Suprapubic skin (tissue), 4 donors: ENCODE measurements around the gene DENND4C. TPM values are rescaled to one million over a fixed set of nuclear protein-coding genes. Genes with fewer than 3 reads are reported as not detected.

Experiments used
- DNase-seq, 2 donors: peaks; one replicate each; pipeline ENCODE4 v3.0.0-alpha.2; 2019; ENCODE audit warnings: low spot score in 2 of 2
- H3K27ac ChIP-seq: fragments of 200-600 bp; sonication (generic); one replicate; pipeline ENCODE4 v1.5.1; 2019
- H3K27me3 ChIP-seq: fragments of 200-600 bp; sonication (generic); one replicate; pipeline ENCODE4 v1.5.1; 2019
- H3K36me3 ChIP-seq: fragments of 200-600 bp; sonication (generic); one replicate; pipeline ENCODE4 v1.5.1; 2019
- H3K4me1 ChIP-seq: fragments of 200-600 bp; sonication (generic); one replicate; pipeline ENCODE4 v1.5.1; 2019
- H3K4me3 ChIP-seq: fragments of 200-600 bp; sonication (generic); one replicate; pipeline ENCODE4 v1.5.1; 2019; ENCODE audit warnings: mild to moderate bottlenecking
- H3K9me3 ChIP-seq: fragments of 200-600 bp; sonication (generic); one replicate; pipeline ENCODE4 v1.5.1; 2019
- EP300 ChIP-seq: sonication (generic); formaldehyde crosslinking; IDR thresholded peaks from one replicate; pipeline ENCODE4 v1.6.1; 2017; ENCODE audit warnings: antibody characterized with exemption
- POLR2A ChIP-seq, 2 donors: fragments of 450-650 bp; IDR thresholded peaks; one replicate each; pipeline ENCODE4 v1.6.1; 2017; ENCODE audit warnings: antibody characterized with exemption in 2 of 2, mild to moderate bottlenecking in 2 of 2, moderate library complexity in 2 of 2
- POLR2AphosphoS5 ChIP-seq, 3 donors: sonication (generic); formaldehyde crosslinking; IDR thresholded peaks; one replicate each; pipeline ENCODE4 v1.6.1; 2017; ENCODE audit warnings: antibody characterized with exemption in 3 of 3
- WGBS: methylation state at CpG from one replicate; pipeline ENCODE4 v1.1.5; 2018; 5-methylcytosine and 5-hydroxymethylcytosine counted together
- total RNA-seq, 4 donors: library from RNA; depleted of rRNA; stranded (reverse); fragments of >200 nt; gene quantifications; one replicate each; pipeline ENCODE4 v1.1.0, GENCODE V29; 2016
- TF ChIP-seq, protein P1 (sequence below), 2 donors: fragments of 200-600 bp in 1 of 2; fragments of 450-650 bp in 1 of 2; sonication (generic) in 1 of 2; IDR thresholded peaks; one replicate each; pipeline ENCODE4 v1.5.1; 2016 to 2019; ENCODE audit warnings: antibody characterized with exemption in 2 of 2, mild to moderate bottlenecking in 1 of 2, moderate library complexity in 1 of 2

Gene DENND4C
- total RNA-seq, 4 donors from 2014 or later = 69.0 to 211 (median 94.8) TPM

- 100% methylated on average over 1 of the region's 1 CpG for WGBS
- Histone ChIP-seq H3K4me3 (no peak overlapping the region), H3K36me3 (no peaks in the 10 kb centered on the region), H3K27me3 (no peaks in the 10 kb centered on the region), H3K4me1 (peaks cover 8% of the 10 kb centered on the region), H3K27ac (no peak overlapping the region), H3K9me3 (no peaks in the 10 kb centered on the region)
- DNase-seq = peak in 1 of 2 donors; percentile 9
- TF ChIP-seq EP300 = no peak
- TF ChIP-seq POLR2A (IDR thresholded peaks at IDR 0.05) = no peak
- TF ChIP-seq, protein P1, sequence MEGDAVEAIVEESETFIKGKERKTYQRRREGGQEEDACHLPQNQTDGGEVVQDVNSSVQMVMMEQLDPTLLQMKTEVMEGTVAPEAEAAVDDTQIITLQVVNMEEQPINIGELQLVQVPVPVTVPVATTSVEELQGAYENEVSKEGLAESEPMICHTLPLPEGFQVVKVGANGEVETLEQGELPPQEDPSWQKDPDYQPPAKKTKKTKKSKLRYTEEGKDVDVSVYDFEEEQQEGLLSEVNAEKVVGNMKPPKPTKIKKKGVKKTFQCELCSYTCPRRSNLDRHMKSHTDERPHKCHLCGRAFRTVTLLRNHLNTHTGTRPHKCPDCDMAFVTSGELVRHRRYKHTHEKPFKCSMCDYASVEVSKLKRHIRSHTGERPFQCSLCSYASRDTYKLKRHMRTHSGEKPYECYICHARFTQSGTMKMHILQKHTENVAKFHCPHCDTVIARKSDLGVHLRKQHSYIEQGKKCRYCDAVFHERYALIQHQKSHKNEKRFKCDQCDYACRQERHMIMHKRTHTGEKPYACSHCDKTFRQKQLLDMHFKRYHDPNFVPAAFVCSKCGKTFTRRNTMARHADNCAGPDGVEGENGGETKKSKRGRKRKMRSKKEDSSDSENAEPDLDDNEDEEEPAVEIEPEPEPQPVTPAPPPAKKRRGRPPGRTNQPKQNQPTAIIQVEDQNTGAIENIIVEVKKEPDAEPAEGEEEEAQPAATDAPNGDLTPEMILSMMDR (IDR thresholded peaks at IDR 0.05) = no peak
- TF ChIP-seq POLR2AphosphoS5 (IDR thresholded peaks at IDR 0.05) = no peak
Measured at GRCh38 chr9:19198406-19198805, 32.1 kb upstream of the DENND4C start.

- Histone ChIP-seq H3K4me1 (peaks cover 8% of the 10 kb centered on the region), H3K36me3 (no peaks in the 10 kb centered on the region), H3K4me3 (no peak overlapping the region), H3K9me3 (no peaks in the 10 kb centered on the region), H3K27ac (no peak overlapping the region), H3K27me3 (no peaks in the 10 kb centered on the region)
- WGBS = 93% methylated on average over 2 of the region's 2 CpGs
- TF ChIP-seq EP300 = no peak
- no peak for TF ChIP-seq POLR2AphosphoS5 (IDR thresholded peaks at IDR 0.05)
- TF ChIP-seq POLR2A (IDR thresholded peaks at IDR 0.05) = no peak
- TF ChIP-seq, protein P1 (IDR thresholded peaks at IDR 0.05) = no peak
- DNase-seq = no peak
Measured at GRCh38 chr9:19199012-19199411, 31.5 kb upstream of the DENND4C start.

DNA sequence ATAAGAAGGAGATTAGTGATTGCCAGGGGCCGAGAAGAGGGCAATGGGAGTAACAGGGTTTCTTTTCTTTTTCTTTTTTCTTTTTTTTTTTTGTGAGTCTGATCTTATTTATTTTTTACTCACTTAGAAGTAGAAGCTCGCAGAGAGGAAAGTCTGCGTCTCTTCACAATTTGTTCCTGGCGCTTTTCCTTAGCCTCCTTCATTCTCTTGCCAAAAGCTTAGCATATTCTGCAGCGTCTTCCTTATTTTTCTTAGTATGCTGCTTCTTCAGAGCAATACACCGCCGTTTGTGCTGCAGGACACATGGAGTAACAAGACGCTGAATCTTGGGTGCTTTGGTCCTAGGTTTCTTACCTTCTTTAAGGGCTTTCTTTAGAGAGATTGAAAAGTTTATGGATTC lies 30.3 kb upstream of the DENND4C start:
- WGBS = 29% methylated on average over 7 of the region's 8 CpGs

GRCh38 chr9:19201899-19202891 lies 28.3 kb upstream of the DENND4C start:
- Histone ChIP-seq H3K27me3 (no peaks in the 10 kb centered on the region), H3K9me3 (no peaks in the 10 kb centered on the region), H3K4me3 (no peak overlapping the region), H3K36me3 (no peaks in the 10 kb centered on the region), H3K27ac (no peak overlapping the region), H3K4me1 (peaks cover 8% of the 10 kb centered on the region)
- WGBS = 62% methylated on average over 13 of the region's 13 CpGs
- DNase-seq = peak in 1 of 2 donors; percentile 36
- no peak for TF ChIP-seq EP300
- TF ChIP-seq, protein P1 (IDR thresholded peaks at IDR 0.05) = no peak
- TF ChIP-seq POLR2A (IDR thresholded peaks at IDR 0.05) = no peak
- TF ChIP-seq POLR2AphosphoS5 (IDR thresholded peaks at IDR 0.05) = no peak

More for the DNA sequence above, 30.3 kb upstream of the DENND4C start:
- H3K4me1 ChIP-seq = peaks cover 8% of the 10 kb centered on the region
- no peak overlapping the region for H3K27ac ChIP-seq
- H3K9me3 ChIP-seq = no peaks in the 10 kb centered on the region
- no peaks in the 10 kb centered on the region for H3K36me3 ChIP-seq
- TF ChIP-seq POLR2A (IDR thresholded peaks at IDR 0.05) = no peak
- no peak for TF ChIP-seq EP300
- TF ChIP-seq POLR2AphosphoS5 (IDR thresholded peaks at IDR 0.05) = no peak
- TF ChIP-seq, protein P1 (IDR thresholded peaks at IDR 0.05) = no peak
- DNase-seq = no peak
- no peaks in the 10 kb centered on the region for H3K27me3 ChIP-seq
- no peak overlapping the region for H3K4me3 ChIP-seq

DNA sequence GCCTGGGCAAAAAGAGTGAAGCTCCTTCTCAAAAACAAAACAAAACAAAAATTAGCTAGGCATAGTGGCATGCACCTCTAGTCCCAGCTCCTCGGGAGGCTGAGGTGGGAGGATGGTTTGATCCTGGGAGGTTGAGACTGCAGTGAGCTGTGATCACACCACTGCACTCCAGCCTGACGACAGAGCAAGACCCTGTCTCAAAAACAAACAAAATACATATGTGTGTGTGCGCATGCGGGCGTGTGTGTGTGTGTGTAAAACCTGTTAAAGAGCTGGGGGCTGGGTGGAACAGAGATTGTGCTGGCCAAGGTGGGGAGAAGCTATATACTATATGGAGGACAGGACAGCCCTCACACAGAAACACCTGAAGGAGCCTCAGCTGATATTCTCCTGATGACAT lies 27.4 kb upstream of the DENND4C start:
- peak in 1 of 2 donors; percentile 9 for DNase-seq
- Histone ChIP-seq H3K27me3 (no peaks in the 10 kb centered on the region), H3K27ac (no peak overlapping the region), H3K4me1 (peaks cover 11% of the 10 kb centered on the region), H3K9me3 (no peaks in the 10 kb centered on the region), H3K36me3 (no peaks in the 10 kb centered on the region), H3K4me3 (no peak overlapping the region)
- TF ChIP-seq POLR2A (IDR thresholded peaks at IDR 0.05) = no peak
- TF ChIP-seq POLR2AphosphoS5 (IDR thresholded peaks at IDR 0.05) = no peak
- TF ChIP-seq EP300 = no peak
- TF ChIP-seq, protein P1 (IDR thresholded peaks at IDR 0.05) = no peak
- 94% methylated on average over 5 of the region's 5 CpGs for WGBS
